ENCODE data around the gene MAPK6.

GRCh38 chr15:52050416-52050815 is 31.4 kb downstream of the MAPK6 start:
- TF ChIP-seq CTCF (IDR thresholded peaks at IDR 0.05) (no peak), POLR2A (IDR thresholded peaks at IDR 0.05) (no peak)

All from adrenal gland (tissue), 5 donors.